HG03045 (cell line): ENCODE data around the gene FOXJ1.

Experiments used
- ATAC-seq: cut with Tn5 transposase; IDR thresholded peaks from one replicate; pipeline ENCODE4 v1.9.1; 2021; ENCODE audit warnings: mild to moderate bottlenecking, moderate library complexity; ENCODE audit not compliant: unreplicated experiment

The FOXJ1 gene

GRCh38 chr17:76092526-76093413 lies 48.3 kb downstream of the FOXJ1 start:
- ATAC-seq = no peak

GRCh38 chr17:76091526-76092286 lies 49.3 kb downstream of the FOXJ1 start:
- no peak for ATAC-seq

GRCh38 chr17:76090517-76091129 lies 50.4 kb downstream of the FOXJ1 start:
- no peak for ATAC-seq

- no peak for ATAC-seq
Observed at GRCh38 chr17:76089680-76090516, 51.1 kb downstream of the FOXJ1 start.

- no peak for ATAC-seq
Observed at GRCh38 chr17:76088868-76089576, 52.0 kb downstream of the FOXJ1 start.

- no peak for ATAC-seq
Observed at GRCh38 chr17:76088041-76088867, 52.8 kb downstream of the FOXJ1 start.

- ATAC-seq = no peak
Observed at GRCh38 chr17:76087531-76087930, 53.5 kb downstream of the FOXJ1 start.

- ATAC-seq = no peak
Observed at GRCh38 chr17:76086384-76086783, 54.7 kb downstream of the FOXJ1 start.
